Lung (tissue), 12 donors: ENCODE measurements around the gene KCNJ10. TPM values are rescaled to one million over a fixed set of nuclear protein-coding genes. Genes with fewer than 3 reads are reported as not detected.
A peak's percentile ranks its signal among the peaks of the same experiment; 100 is the strongest.

Source experiments
- ATAC-seq: fragments of 200-7000 bp; cut with Tn5 transposase; one replicate; pipeline ENCODE4 v1.9.1; 2020; ENCODE audit warnings: moderate number of reproducible peaks; ENCODE audit not compliant: insufficient read depth, low FRiP score
- DNase-seq, 3 donors: peaks; one replicate each; pipeline ENCODE4 v3.0.0-alpha.2; 2013 to 2017
- H3K27ac ChIP-seq, 2 donors: one replicate each; pipeline ENCODE4 v1.5.1; 2013; ENCODE audit warnings: mild to moderate bottlenecking in 2 of 2, moderate library complexity in 2 of 2, control low read depth in 1 of 2, inconsistent platforms in 1 of 2, low read depth in 1 of 2, low read length in 1 of 2
- H3K27me3 ChIP-seq, 3 donors: one replicate each; pipeline ENCODE4 v1.5.1; 2013; ENCODE audit warnings: low read length in 2 of 3; ENCODE audit not compliant: control insufficient read depth in 3 of 3, insufficient read depth in 3 of 3
- H3K36me3 ChIP-seq, 4 donors: one replicate each; pipeline ENCODE4 v1.5.1; 2013; ENCODE audit warnings: low read length in 4 of 4, mild to moderate bottlenecking in 1 of 4, moderate library complexity in 1 of 4; ENCODE audit not compliant: control insufficient read depth in 4 of 4, insufficient read depth in 4 of 4
- H3K4me1 ChIP-seq, 5 donors: one replicate each; pipeline ENCODE4 v1.5.1; 2013; ENCODE audit warnings: low read length in 5 of 5, mild to moderate bottlenecking in 2 of 5, moderate library complexity in 1 of 5; ENCODE audit not compliant: control insufficient read depth in 5 of 5, insufficient read depth in 5 of 5
- H3K4me3 ChIP-seq: one replicate; pipeline ENCODE4 v1.5.1; 2013; ENCODE audit warnings: mild to moderate bottlenecking, control low read depth, moderate library complexity
- H3K9ac ChIP-seq, 2 donors: one replicate each; pipeline ENCODE4 v1.5.1; 2013; ENCODE audit warnings: low read length in 2 of 2, control low read depth in 1 of 2; ENCODE audit not compliant: insufficient read depth in 1 of 2
- H3K9me3 ChIP-seq, 4 donors: one replicate each; pipeline ENCODE4 v1.5.1; 2013; ENCODE audit warnings: low read length in 3 of 4, mild to moderate bottlenecking in 1 of 4, moderate library complexity in 1 of 4; ENCODE audit not compliant: control insufficient read depth in 4 of 4, insufficient read depth in 3 of 4
- CTCF ChIP-seq: IDR thresholded peaks from 2 replicates; pipeline ENCODE4 v1.5.1; 2012; ENCODE audit warnings: mild to moderate bottlenecking; ENCODE audit errors: control extremely low read depth, extremely low read depth
- WGBS, 2 donors: extraction: QIAGEN DNeasy Blood & Tissue Kit; methylation state at CpG; one replicate each; pipeline ENCODE4 v1.1.7; 2013; 5-methylcytosine and 5-hydroxymethylcytosine counted together
- polyA plus RNA-seq, 2 donors: library from polyadenylated mRNA; stranded (reverse); fragments of 200-250 nt; gene quantifications; one replicate each; pipeline ENCODE4 v1.2.1, GENCODE V29; 2013
- total RNA-seq, 2 donors: library from RNA; depleted of rRNA in 1 of 2; stranded (reverse); fragments of >200 nt in 1 of 2; gene quantifications; one replicate each; pipeline ENCODE4 v1.2.1, GENCODE V29; 2014 to 2021
- donor health status: control.
- donor health status: control.
- donor health status: Bipolar disorder and iron deficiency.
- donor health status: healthy.
- donor health status: DM: yes; HTN: yes; CAD: no.

The KCNJ10 gene
- total and polyA plus RNA-seq, 4 donors = 0.02 to 0.37 (median 0.10) TPM

- Histone ChIP-seq H3K4me3 (no peak overlapping the region), H3K9me3 (no peaks in the 10 kb centered on the region), H3K4me1 (peaks cover 0 to 42% (median 21%) of the 10 kb centered on the region in 5 donors), H3K27ac (no peak overlapping the region), H3K36me3 (no peaks in the 10 kb centered on the region), H3K9ac (no peak overlapping the region), H3K27me3 (no peaks in the 10 kb centered on the region)
- TF ChIP-seq CTCF = no peak
- WGBS, 2 donors = 50 to 60% methylated on average over 3 of the region's 3 CpGs
- DNase-seq (peak; percentile 27 to 61 (median 56)), ATAC-seq (no peak)
Measured at GRCh38 chr1:160104486-160104885, 34.5 kb upstream of the KCNJ10 start.

GRCh38 chr1:160103658-160104408 is 33.9 kb upstream of the KCNJ10 start:
- DNase-seq (no peak), ATAC-seq (no peak)
- Histone ChIP-seq H3K27ac (no peak overlapping the region), H3K27me3 (no peaks in the 10 kb centered on the region), H3K9ac (peak overlapping the region in 1 of 2 donors; percentile 21), H3K4me1 (peaks cover 0 to 41% (median 19%) of the 10 kb centered on the region in 5 donors), H3K36me3 (no peaks in the 10 kb centered on the region), H3K4me3 (no peak overlapping the region), H3K9me3 (no peaks in the 10 kb centered on the region)
- no peak for TF ChIP-seq CTCF
- 68 to 87% methylated on average over 6 of the region's 6 CpGs for WGBS, 2 donors

- H3K9ac ChIP-seq = no peak overlapping the region
- no peak for TF ChIP-seq CTCF
Measured at GRCh38 chr1:160101717-160102522, 32.0 kb upstream of the KCNJ10 start.

More at GRCh38 chr1:160101717-160102522, 32.0 kb upstream of the KCNJ10 start:
- 81 to 84% methylated on average over 9 of the region's 9 CpGs for WGBS, 2 donors
- no peak overlapping the region for H3K4me3 ChIP-seq
- DNase-seq (no peak), ATAC-seq (no peak)
- H3K9me3 ChIP-seq = no peaks in the 10 kb centered on the region
- H3K4me1 ChIP-seq = peaks cover 0 to 51% (median 23%) of the 10 kb centered on the region in 5 donors
- no peaks in the 10 kb centered on the region for H3K27me3 ChIP-seq
- no peaks in the 10 kb centered on the region for H3K36me3 ChIP-seq
- no peak overlapping the region for H3K27ac ChIP-seq
